SK-N-MC (cell line): ENCODE measurements around the gene MRPS9.

Source experiments
- EZH2 ChIP-seq: fragments of 200-600 bp; sonication (generic); IDR thresholded peaks from one replicate; pipeline ENCODE4 v1.6.1; 2017; ENCODE audit warnings: antibody characterized with exemption
- FOXP2 ChIP-seq: optimal IDR thresholded peaks from 2 replicates; pipeline ENCODE3; 2011; ENCODE audit warnings: mild to moderate bottlenecking, moderate library complexity; ENCODE audit not compliant: insufficient read depth; ENCODE audit errors: extremely low read length, control extremely low read depth
- POLR2AphosphoS5 ChIP-seq: IDR thresholded peaks from 2 replicates; pipeline ENCODE4 v1.6.1; 2012; ENCODE audit warnings: mild to moderate bottlenecking, low read depth, low read length, borderline replicate concordance

DNA sequence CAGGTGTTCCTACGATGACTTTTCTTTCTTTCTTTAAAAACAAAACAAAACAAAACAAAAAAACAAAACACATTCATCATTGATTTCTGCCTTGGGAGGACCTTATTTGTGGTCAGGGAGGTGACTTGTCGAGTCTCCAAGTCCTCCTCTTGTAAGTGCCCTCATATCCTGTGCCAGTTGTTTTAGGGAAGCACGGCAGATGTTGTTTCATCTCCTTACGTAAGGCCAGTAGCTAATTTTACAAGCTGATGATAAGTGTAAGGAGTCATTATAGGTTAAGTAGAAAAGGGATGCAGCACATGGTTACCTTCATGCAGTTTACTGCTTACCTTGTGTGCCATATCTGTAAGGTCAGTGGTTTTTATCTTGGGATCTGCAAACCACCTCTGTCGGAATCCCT is 52.2 kb downstream of the MRPS9 start:
- no peak for TF ChIP-seq POLR2AphosphoS5
- TF ChIP-seq EZH2, result no peak
- TF ChIP-seq FOXP2, result no peak
